ENCODE data around the gene ZNF791. TPM values are rescaled to one million over a fixed set of nuclear protein-coding genes. Genes with fewer than 3 reads are reported as not detected.

Gene ZNF791
- total RNA-seq, 2 donors from 2014 or later, result 26.0 to 32.4 TPM

- no peak for ATAC-seq (ENCODE audit: insufficient number of reproducible peaks, low FRiP score, low read depth)
- no peak overlapping the region for H3K4me3 ChIP-seq
Observed at GRCh38 chr19:12680034-12680433, 69.3 kb downstream of the ZNF791 start.

DNA sequence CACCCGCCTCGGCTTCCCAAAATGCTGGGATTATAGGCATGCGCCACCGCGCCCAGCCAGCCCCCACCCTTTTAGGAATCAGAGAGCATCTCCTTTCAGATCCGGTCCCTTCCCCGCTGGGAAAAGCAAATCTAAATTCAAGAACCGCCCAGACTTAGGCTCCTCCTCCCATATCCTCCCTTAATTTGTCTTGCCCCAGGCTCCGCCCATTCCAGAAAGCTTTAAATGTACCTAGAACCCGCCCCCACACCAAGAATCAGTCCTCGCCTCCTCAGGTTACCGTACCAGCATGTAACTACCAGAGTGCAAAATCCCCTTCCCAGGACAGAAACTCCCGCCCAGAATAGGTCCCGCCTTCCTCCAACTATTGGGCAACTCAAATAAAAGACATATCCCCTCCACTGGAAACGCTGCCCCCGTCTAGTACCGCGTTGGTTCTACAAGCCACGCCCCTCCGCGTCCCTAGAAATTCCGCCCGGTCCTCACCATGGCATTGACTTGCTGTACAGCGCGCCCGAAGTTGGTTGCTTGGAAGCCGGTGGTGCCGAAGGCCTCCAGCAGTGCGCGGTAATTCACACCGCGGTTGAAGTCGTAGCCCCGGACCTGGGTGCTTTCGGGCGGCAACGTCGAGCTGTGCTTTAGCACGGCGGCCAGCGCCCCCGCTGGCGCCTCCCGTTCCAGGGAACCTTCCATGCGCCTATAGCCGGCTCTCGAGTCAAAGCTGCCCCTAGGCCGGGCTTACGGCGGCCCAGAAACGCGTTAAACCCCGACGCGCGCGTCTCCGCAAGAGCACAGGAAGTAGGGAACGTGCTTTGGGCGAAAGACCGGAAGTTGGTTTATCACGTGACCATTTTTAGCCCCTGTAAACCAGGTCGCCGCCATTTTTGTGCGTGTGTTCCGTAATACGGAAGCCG is 70.6 kb downstream of the ZNF791 start, which contains the start of gene DHPS:
Gene DHPS, minus strand, starts transcription at position 807 of the 914 bp plus-strand sequence. Its CDS starts 114 bp downstream, at position 693.
- TF ChIP-seq, protein P1, sequence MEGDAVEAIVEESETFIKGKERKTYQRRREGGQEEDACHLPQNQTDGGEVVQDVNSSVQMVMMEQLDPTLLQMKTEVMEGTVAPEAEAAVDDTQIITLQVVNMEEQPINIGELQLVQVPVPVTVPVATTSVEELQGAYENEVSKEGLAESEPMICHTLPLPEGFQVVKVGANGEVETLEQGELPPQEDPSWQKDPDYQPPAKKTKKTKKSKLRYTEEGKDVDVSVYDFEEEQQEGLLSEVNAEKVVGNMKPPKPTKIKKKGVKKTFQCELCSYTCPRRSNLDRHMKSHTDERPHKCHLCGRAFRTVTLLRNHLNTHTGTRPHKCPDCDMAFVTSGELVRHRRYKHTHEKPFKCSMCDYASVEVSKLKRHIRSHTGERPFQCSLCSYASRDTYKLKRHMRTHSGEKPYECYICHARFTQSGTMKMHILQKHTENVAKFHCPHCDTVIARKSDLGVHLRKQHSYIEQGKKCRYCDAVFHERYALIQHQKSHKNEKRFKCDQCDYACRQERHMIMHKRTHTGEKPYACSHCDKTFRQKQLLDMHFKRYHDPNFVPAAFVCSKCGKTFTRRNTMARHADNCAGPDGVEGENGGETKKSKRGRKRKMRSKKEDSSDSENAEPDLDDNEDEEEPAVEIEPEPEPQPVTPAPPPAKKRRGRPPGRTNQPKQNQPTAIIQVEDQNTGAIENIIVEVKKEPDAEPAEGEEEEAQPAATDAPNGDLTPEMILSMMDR (IDR thresholded peaks at IDR 0.05), result no peak
- ATAC-seq (ENCODE audit: insufficient number of reproducible peaks, low FRiP score, low read depth) (peak; percentile 95), DNase-seq (ENCODE audit: low spot score) (peak; percentile 82)
- H3K9me3 ChIP-seq, result no peaks in the 10 kb centered on the region
- H3K27me3 ChIP-seq (replicated peaks; ENCODE audit: insufficient read depth), result no peaks in the 10 kb centered on the region
- H3K4me3 ChIP-seq, result peak within 1 kb of the TSS; percentile 96
- peak within 1 kb of the TSS; percentile 93 to 98 for H3K27ac ChIP-seq
- peaks cover 0 to 12% of the 10 kb centered on the region in 2 donors for H3K4me1 ChIP-seq (ENCODE audit: control insufficient read depth in 1 of 2, low read depth in 2 of 2)
- H3K36me3 ChIP-seq, result peaks cover 33% of the 10 kb centered on the region

More at GRCh38 chr19:12680034-12680433, 69.3 kb downstream of the ZNF791 start:
- no peak for DNase-seq (ENCODE audit: low spot score)
- Histone ChIP-seq H3K36me3 (peaks cover 41% of the 10 kb centered on the region), H3K4me1 (ENCODE audit: control insufficient read depth in 1 of 2, low read depth in 2 of 2) (peaks cover 0 to 12% of the 10 kb centered on the region in 2 donors), H3K27ac (no peak overlapping the region), H3K9me3 (no peaks in the 10 kb centered on the region), H3K27me3 (replicated peaks; ENCODE audit: insufficient read depth) (no peaks in the 10 kb centered on the region)
- TF ChIP-seq, protein P1 (IDR thresholded peaks at IDR 0.05), result no peak

Other genes with a start within 250 kb of the ZNF791 start
- gene ZNF442, start 245.2 kb upstream of the ZNF791 start, total RNA-seq, result 10 to 100 TPM in 1 of 2 donors, under 1 TPM in 1; 0.81 to 11.1 TPM
- 1 to 10 TPM; 6.8 to 7.6 TPM for gene ZNF799, start 209.6 kb upstream of the ZNF791 start, total RNA-seq
- gene ZNF443, start 169.9 kb upstream of the ZNF791 start, total RNA-seq, result 1 to 10 TPM; 2.4 to 3.4 TPM
- gene ZNF709, start 126.1 kb upstream of the ZNF791 start, total RNA-seq, result 1 to 10 TPM; 1.4 to 3.5 TPM
- gene ZNF564, start 59.4 kb upstream of the ZNF791 start, total RNA-seq, result 10 to 100 TPM; 11.6 to 21.7 TPM
- 1 to 10 TPM; 3.4 to 8.1 TPM for gene ZNF490, start 107 bp upstream of the ZNF791 start, total RNA-seq
- gene MAN2B1, start 55.8 kb downstream of the ZNF791 start, total RNA-seq, result 100 to 1,000 TPM; 111 to 118 TPM
- gene WDR83, start 55.9 kb downstream of the ZNF791 start, total RNA-seq, result 10 to 100 TPM; 12.1 to 16.2 TPM
- 100 to 1,000 TPM; 101 to 114 TPM for gene DHPS, start 71.0 kb downstream of the ZNF791 start, total RNA-seq
- gene GNG14, start 77.1 kb downstream of the ZNF791 start, total RNA-seq, result not detected
- gene FBXW9, start 85.7 kb downstream of the ZNF791 start, total RNA-seq, result 1 to 10 TPM; 3.0 to 3.9 TPM
- 10 to 100 TPM; 79.0 to 88.9 TPM for gene TNPO2, start 113.0 kb downstream of the ZNF791 start, total RNA-seq
- 100 to 1,000 TPM; 252 to 308 TPM for gene TRIR, start 123.8 kb downstream of the ZNF791 start, total RNA-seq
- gene GET3, start 126.6 kb downstream of the ZNF791 start, total RNA-seq, result 10 to 100 TPM; 30.7 to 50.0 TPM
- gene BEST2, start 140.9 kb downstream of the ZNF791 start, total RNA-seq, result not detected
- gene HOOK2, start 164.6 kb downstream of the ZNF791 start, total RNA-seq, result 100 to 1,000 TPM in 1 of 2 donors, 10 to 100 TPM in 1; 22.6 to 102 TPM
- gene JUNB, start 180.6 kb downstream of the ZNF791 start, total RNA-seq, result 1,000 to 10,000 TPM in 1 of 2 donors, 100 to 1,000 TPM in 1; 698 to 2,087 TPM
- 100 to 1,000 TPM; 107 to 235 TPM for gene PRDX2, start 190.9 kb downstream of the ZNF791 start, total RNA-seq
- not detected for gene THSD8, start 191.1 kb downstream of the ZNF791 start, total RNA-seq
- 1 to 10 TPM; 3.0 to 7.9 TPM for gene RNASEH2A, start 195.7 kb downstream of the ZNF791 start, total RNA-seq
- gene RTBDN, start 223.7 kb downstream of the ZNF791 start, total RNA-seq, result not detected
- not detected for gene MAST1, start 227.6 kb downstream of the ZNF791 start, total RNA-seq

Data from thoracic aorta (tissue), 2 donors.